GM19240 (cell line): ENCODE measurements around the gene LOXL4.

Source experiments
- DNase-seq: peaks from one replicate; pipeline ENCODE4 v3.0.0; 2011; ENCODE audit warnings: low spot score; ENCODE audit not compliant: insufficient read length

LOXL4 gene

DNA sequence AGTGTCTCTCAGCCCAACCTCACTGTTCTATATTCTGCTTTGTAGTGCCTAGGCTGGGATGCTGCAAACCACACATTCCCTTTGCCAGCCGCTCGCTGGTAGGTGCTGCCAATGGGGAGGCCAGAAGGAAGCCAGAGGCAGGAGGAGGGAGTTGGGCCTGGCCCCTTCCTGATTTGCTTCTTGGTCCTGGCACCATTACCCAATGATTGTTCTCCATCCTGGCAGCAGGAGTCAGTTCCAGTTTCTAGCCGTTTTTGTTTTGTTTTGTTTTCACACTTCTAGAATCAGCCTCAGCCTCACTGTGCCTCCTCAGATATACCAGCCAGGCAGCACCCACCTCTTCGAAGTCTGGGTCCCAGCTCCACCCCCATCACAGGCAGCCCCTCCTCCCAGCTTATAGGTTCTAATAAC, 27.4 kb upstream of the LOXL4 start:
- DNase-seq: no peak

DNA sequence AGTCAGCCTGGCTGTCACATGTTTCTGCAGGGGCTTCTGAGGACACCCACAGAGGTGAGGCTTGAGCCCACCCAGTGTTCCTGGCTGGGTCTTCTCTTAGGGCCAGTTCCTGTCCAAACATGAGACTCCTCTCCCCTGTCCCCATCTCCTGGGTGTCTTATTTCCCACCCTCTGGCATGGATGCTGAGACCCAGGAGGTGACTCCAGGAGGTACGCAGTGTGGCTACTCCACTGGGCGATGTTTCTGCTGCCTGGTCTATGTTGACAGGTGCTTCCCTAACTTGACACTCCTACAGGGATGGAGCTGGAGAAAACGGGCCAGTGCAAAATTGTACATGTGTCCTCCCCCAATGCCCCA, 26.3 kb upstream of the LOXL4 start:
- no peak for DNase-seq

DNA sequence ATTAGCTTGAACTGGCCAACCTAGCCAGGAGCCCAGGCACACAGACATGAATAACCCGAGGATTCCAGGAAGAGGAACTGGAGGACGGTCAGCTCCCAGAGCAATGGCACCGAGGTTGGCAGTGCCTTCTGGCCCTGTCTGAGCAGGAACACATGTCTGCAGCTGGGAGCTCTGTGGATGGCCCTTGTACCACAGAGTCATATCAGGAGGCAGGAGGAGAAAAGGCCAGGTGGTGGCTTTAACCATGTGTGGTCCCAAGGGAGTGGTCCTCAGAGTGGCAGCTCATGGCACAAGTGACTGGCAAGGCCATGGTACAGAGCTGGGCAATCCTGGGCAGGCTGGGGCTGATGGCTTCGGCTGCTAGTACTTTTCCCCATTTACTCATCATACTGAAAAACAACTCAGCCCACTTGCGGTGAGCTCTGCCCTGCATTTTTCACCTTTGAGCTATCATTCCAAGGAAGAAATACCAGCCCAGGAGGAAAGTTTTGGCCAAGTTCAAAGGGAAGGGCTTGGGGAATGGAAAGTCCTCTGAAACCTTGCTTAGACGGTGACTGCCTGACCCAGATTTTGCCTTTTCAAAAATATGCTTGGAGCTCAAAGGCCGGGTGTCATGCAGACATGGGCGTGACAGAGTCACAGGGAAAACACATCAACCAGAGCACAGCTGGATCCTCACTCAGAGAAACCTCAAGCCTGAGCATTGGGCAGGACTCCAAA, 25.7 kb upstream of the LOXL4 start:
- no peak for DNase-seq

DNA sequence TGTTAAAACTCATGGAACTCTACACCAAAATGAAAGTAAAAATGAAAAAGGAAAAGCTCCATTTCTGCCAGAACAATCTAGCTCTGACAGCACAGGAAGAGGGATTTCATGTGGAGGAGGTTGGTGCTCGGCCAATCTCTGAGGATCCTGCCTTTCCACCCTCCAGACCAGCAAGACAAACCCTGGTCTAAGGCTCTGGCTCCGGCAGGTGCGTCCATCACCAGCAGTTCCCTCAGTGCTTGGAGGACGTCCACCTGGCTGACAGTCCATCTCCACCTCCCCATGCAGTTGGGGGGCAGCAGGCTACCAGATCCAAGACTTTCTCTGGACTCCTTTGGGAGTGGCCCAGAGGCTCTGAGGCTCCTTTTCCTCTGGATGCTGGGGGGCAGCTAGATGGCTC, 25.0 kb upstream of the LOXL4 start:
- no peak for DNase-seq

DNA sequence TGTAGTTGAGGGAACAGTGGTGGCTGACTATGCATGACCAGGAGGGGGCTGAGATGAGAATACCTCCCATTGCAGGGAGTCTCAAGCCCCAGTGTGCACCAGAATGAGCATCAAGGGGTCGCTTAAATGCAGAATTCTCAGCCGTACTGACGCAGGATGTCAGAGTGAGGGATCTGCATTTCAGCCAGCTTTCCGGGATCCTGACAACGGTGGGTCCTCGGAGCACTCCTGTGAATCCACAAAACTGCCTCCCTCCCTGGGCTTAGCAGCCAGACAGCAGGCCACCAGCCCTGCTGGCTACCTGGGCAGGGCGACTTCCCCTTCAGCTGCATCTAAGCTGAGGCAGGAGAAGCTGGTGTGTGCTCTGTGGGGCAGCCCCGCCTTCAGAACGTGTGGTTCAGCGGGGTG, 21.8 kb upstream of the LOXL4 start:
- DNase-seq: no peak

- no peak for DNase-seq
These were observed 19.3 kb upstream of the LOXL4 start for GRCh38 chr10:98287321-98287720.

DNA sequence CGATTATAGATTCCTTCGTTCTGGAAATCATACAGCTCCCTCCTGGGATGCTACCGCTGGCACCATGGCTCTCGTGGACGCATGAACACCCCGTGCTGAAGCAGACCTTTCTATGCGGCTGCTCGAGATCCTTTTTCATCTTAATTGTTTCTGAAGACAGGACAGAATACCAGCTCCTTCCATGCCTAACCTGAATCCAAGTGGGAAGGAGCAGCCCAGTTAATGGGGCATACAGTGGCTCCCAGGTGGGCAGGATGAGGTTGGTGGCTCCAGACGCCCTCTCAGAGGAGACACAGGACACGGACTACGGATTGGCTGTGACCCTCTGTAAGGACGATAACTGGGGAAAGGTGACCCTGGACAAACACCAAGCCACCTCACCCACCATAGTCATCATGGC, 18.4 kb upstream of the LOXL4 start:
- no peak for DNase-seq

DNA sequence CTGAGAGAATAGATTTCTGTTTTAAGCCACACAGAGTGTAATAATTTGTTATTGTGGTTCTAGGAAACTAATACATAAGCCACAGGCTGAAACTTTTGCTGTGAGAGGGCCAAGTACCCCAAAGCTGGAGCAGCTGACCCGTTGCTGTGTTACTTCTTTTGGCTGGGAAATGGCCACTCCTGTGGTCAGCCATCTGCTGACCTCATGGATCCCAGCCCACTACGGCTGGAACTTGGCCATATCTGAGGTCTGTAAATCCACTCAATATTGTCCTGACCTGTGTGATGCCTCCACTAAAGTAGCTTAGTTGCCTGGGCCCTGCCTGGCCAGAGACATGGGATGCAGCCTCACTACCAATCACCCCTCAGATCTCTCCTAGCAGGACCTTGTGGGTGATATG, 17.4 kb upstream of the LOXL4 start:
- no peak for DNase-seq

DNA sequence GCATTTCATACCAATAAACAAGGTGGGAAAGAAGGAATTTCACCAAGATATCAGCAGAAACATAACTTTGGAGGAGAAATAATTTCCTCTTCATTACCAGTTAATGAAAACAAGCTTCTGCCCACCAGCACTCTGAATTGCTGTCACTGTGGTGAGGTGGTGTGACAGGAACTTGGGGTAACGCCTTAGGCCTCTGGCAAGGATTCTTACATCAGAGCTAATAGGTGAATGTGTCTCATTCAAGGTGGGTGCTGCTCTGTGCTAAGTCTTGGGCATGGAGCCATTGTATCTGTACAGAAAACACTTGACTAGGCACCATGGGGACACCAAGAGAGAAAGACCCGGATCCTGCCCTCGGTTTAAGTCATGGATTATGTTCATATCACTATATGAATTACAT, 8.3 kb upstream of the LOXL4 start:
- no peak for DNase-seq

DNA sequence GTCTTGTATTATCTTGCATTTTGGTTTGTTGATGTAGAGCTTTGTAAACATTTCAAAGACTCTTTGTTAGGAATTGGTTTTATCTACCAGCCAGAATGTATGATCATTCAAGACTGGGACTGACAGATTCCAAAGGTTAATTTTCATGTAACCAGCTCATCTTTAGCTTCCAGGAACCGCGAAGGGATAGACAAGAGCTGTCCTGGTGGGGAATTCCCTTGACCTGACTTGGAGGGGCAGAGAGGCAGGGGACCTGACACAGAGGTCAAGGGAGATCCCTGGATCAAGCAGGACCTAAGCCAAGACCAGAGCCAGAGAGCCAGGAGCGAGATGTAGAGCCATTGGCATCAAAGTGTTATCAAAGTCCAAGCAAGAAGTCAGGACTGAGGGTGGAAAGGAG, 6.6 kb upstream of the LOXL4 start:
- DNase-seq: no peak

- no peak for DNase-seq
These were observed 5.3 kb upstream of the LOXL4 start for GRCh38 chr10:98273057-98273850.

GRCh38 chr10:98272656-98273055, 4.7 kb upstream of the LOXL4 start:
- no peak for DNase-seq

DNA sequence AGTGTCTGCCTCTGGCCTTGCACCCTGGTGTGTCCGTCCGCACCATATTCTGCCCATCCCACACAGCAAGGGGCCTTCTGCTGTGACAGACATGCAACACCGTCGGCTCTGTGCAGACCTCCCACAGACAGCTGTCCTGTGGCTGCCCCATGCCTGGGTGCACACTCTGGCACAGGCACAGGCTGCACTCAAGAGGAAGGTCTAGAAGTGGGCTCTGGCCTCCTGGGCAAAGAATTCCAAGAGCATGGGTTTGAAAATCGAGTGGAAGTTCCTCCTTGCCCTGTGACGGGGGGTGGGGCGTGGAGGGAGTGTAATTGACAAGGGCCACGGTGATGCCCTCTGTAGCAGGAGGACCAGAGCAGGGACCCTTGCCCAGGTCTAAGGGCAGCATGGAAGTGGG, 4.3 kb upstream of the LOXL4 start:
- DNase-seq: no peak

DNA sequence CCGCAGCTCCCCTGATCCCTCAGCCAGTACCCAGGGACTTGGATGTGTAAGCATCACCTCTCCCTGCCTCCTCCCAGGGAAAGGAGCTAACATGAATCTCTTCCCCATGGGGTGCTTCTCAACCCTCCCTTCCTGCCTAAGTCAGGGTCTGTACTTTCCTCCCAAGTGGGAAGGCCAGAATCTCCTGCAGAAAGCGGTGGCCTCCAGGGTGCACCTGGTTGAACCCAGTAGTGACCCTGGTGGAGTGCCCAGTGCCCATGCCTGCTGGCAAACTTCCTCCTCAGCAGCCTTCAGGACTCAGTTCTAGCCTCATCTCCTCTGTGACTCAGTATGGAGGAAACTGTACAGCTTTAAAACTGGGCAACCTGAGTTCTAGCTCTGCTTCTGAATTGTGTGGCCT, 2.8 kb upstream of the LOXL4 start:
- DNase-seq: no peak

DNA sequence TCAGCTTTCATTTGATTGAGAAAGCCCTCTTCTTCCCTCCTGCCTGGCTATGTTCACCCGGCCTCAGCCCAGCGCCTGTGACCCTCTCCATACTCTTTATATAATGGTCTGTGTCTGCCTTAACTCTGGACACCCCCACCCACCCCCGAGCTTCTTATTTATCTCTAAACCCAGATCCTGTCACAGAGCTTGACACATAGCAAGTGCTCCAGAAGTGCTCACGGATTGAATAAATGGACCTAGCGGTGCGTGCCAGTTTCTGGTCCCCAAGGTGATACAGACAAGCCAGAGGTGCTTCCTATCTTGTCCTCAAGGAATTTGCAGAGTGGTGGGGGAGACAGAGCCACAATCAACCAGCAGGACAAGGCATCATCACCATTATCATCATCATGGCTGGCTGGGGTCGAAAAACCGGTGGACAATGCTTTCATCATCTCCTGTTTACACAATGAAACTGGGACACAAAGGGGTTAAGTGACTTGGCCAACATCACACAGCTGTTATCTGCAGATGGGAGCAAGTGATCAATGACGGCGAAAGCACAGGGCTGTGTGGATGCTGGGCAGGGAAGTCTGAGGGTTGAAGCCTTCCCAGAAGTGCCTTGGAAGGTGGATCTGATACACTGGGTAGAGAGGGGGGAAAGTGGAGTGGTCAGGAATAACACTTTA, 2.2 kb upstream of the LOXL4 start:
- DNase-seq: no peak

- no peak for DNase-seq
These were observed 1.5 kb upstream of the LOXL4 start for GRCh38 chr10:98269435-98269912.

- no peak for DNase-seq
These were observed 869 bp upstream of the LOXL4 start for GRCh38 chr10:98268694-98269431.

DNA sequence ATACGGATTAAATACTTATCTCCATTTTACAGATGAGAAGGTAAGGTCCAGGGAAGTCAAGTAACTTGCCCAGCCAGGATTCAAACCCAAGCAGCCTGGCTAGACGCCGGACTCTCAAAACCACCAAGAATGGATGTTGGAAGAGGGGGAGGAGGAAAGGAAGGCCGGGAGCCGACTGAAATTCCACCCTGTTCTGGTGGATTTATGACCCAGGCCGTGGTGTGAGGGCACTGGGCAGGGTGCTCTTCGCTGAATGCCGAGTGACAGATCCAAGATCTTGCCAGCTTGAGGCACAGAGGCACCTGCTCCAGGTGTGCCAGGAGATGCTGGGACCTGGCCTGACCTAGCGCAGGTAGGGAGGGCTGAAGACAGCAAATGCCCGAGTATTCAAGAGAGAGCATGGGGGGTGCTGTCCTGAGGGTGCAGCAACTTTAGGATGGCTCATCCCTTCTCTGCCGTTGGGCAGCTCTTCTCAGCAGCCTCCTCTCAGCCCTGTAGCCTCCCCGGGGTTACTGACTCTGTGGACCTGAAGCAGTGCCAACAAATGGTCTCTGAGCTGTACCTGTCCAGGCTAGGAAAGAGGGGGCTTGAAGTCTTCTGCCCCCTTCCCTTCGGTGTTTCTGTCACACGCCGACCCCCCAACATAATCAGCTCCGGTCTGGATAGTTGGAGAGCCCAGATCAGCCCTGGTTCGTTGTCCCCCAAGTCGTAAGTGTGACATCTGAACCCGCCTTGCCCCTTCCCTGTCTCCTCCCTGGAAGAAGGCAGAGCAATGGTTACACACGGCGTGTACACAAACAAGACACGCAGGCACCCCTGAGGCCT, 713 bp downstream of the LOXL4 start:
- no peak for DNase-seq

DNA sequence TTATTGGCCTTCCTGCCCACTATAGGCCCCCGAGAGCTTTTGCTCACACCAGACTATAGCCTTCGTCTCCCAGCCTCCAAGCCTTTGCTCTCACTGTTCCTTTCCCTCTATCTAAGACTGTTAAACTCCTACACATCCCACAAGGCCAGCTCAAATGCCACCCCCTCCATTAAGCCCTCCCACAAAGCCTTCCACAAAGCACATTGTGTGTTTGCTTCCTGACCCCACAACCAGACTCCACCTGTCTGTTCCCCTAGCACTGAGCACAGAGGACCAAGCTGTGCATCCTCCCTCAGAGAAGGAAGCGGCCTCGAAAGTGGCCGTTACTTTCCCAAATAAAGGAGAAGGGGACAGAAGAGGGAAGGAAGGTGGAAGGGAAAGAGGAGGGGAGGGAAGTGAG, 1.3 kb downstream of the LOXL4 start:
- no peak for DNase-seq

- DNase-seq: no peak
These were observed 2.3 kb downstream of the LOXL4 start for GRCh38 chr10:98265403-98266378.
